Neural cell (in vitro differentiated cells): ENCODE measurements around the gene CD47. TPM values are rescaled to one million over a fixed set of nuclear protein-coding genes. Genes with fewer than 3 reads are reported as not detected.
A peak's percentile ranks its signal among the peaks of the same experiment; 100 is the strongest.

Experiments
- H2AFZ ChIP-seq: fragments of 200-600, 300-800 bp; sonication (generic), shearing (Covaris generic); 2 replicates; pipeline ENCODE4 v1.6.0; 2014; ENCODE audit warnings: low read depth, mild to moderate bottlenecking, antibody characterized with exemption, low read length, moderate library complexity
- H3F3A ChIP-seq: fragments of 200-600 bp; shearing (Covaris generic); 2 replicates; pipeline ENCODE4 v1.6.1; 2016; ENCODE audit warnings: mild to moderate bottlenecking, moderate library complexity, mixed read lengths, antibody characterized with exemption, low read length; ENCODE audit not compliant: insufficient read depth, poor library complexity, severe bottlenecking
- H3K27ac ChIP-seq: fragments of 200-600, 300-800 bp; sonication (generic), shearing (Covaris generic); 2 replicates; pipeline ENCODE4 v1.5.1; 2014; ENCODE audit warnings: mild to moderate bottlenecking, low read length, moderate library complexity
- H3K27me3 ChIP-seq: fragments of 300-800, 200-600 bp; sonication (generic), shearing (Covaris generic); 2 replicates; pipeline ENCODE4 v1.6.0; 2014; ENCODE audit warnings: mild to moderate bottlenecking, low read depth, low read length, moderate library complexity; ENCODE audit not compliant: insufficient read depth
- H3K36me3 ChIP-seq: fragments of 300-800, 200-600 bp; sonication (generic), shearing (Covaris generic); 2 replicates; pipeline ENCODE4 v1.5.1; 2014; ENCODE audit warnings: mild to moderate bottlenecking, antibody characterized with exemption, low read length, moderate library complexity; ENCODE audit not compliant: insufficient read depth
- H3K4me2 ChIP-seq: fragments of 300-800, 200-600 bp; sonication (generic), shearing (Covaris generic); 2 replicates; pipeline ENCODE4 v1.6.0; 2014; ENCODE audit warnings: mild to moderate bottlenecking, low read length
- H3K4me3 ChIP-seq: fragments of 300-800, 200-600 bp; sonication (generic), shearing (Covaris generic); 2 replicates; pipeline ENCODE4 v1.5.1; 2014; ENCODE audit warnings: mild to moderate bottlenecking, low read length, moderate library complexity
- H3K79me2 ChIP-seq: fragments of 200-600 bp; shearing (Covaris generic); replicated peaks from 2 replicates; pipeline ENCODE4 v1.6.0; 2014; ENCODE audit warnings: mild to moderate bottlenecking, low read length, moderate library complexity; ENCODE audit not compliant: insufficient read depth
- H3K9ac ChIP-seq: fragments of 300-800, 200-600 bp; sonication (generic), shearing (Covaris generic); 2 replicates; pipeline ENCODE4 v1.6.1; 2016; ENCODE audit warnings: mild to moderate bottlenecking, low read length, mixed read lengths
- H3K9me2 ChIP-seq: fragments of 200-600 bp; shearing (Covaris generic); 2 replicates; pipeline ENCODE4 v1.6.1; 2016; ENCODE audit warnings: mild to moderate bottlenecking, low read length, mixed read lengths; ENCODE audit not compliant: insufficient read depth
- H3K9me3 ChIP-seq: fragments of 200-600, 300-800 bp; sonication (generic), shearing (Covaris generic); 2 replicates; pipeline ENCODE4 v1.6.1; 2016; ENCODE audit warnings: mild to moderate bottlenecking, mixed run types, low read length, moderate library complexity, mixed read lengths
- H4K20me1 ChIP-seq: fragments of 200-600 bp; shearing (Covaris generic); 2 replicates; pipeline ENCODE4 v1.6.1; 2016; ENCODE audit warnings: mild to moderate bottlenecking, mixed run types; ENCODE audit not compliant: insufficient read depth
- CTCF ChIP-seq: fragments of 450-650 bp; IDR thresholded peaks from 2 replicates; pipeline ENCODE4 v1.5.1; 2014; ENCODE audit warnings: antibody characterized with exemption, mild to moderate bottlenecking, moderate library complexity; ENCODE audit not compliant: poor library complexity, severe bottlenecking
- EP300 ChIP-seq: fragments of 450-650 bp; conservative IDR thresholded peaks from 2 replicates; pipeline ENCODE4 v1.6.1; 2014; ENCODE audit warnings: antibody characterized with exemption, mild to moderate bottlenecking, moderate library complexity; ENCODE audit not compliant: poor library complexity, severe bottlenecking
- EZH2 ChIP-seq: fragments of 200-600, 300-800 bp; shearing (Covaris generic), sonication (generic); IDR thresholded peaks from 2 replicates; pipeline ENCODE4 v1.6.1; 2014; ENCODE audit warnings: antibody characterized with exemption, low read length, borderline replicate concordance, mild to moderate bottlenecking; ENCODE audit not compliant: insufficient read depth, poor library complexity, severe bottlenecking
- MXI1 ChIP-seq: fragments of 450-650 bp; conservative IDR thresholded peaks from 2 replicates; pipeline ENCODE4 v1.6.1; 2014; ENCODE audit warnings: antibody characterized with exemption, mild to moderate bottlenecking; ENCODE audit not compliant: poor library complexity, severe bottlenecking
- POLR2AphosphoS5 ChIP-seq: IDR thresholded peaks from 2 replicates; pipeline ENCODE4 v1.6.1; 2012
- RAD21 ChIP-seq: fragments of 450-650 bp; conservative IDR thresholded peaks from 2 replicates; pipeline ENCODE4 v1.6.1; 2014; ENCODE audit warnings: antibody characterized with exemption, mild to moderate bottlenecking, moderate library complexity
- REST ChIP-seq: IDR thresholded peaks from 2 replicates; pipeline ENCODE4 v1.6.1; 2012; ENCODE audit warnings: borderline replicate concordance
- SMC3 ChIP-seq: fragments of 450-650 bp; conservative IDR thresholded peaks from 2 replicates; pipeline ENCODE4 v1.6.1; 2014; ENCODE audit warnings: antibody characterized with exemption, mild to moderate bottlenecking, moderate library complexity; ENCODE audit not compliant: poor library complexity
- TAF1 ChIP-seq: IDR thresholded peaks from 2 replicates; pipeline ENCODE4 v1.6.1; 2012; ENCODE audit warnings: low read depth
- polyA plus RNA-seq: library from polyadenylated mRNA; depleted of rRNA; stranded (reverse); fragments of >200 nt; gene quantifications from 2 replicates; pipeline ENCODE4 v1.2.3, GENCODE V29; 2014

Gene CD47
- polyA plus RNA-seq, 1 donor from 2014 or later = 128 TPM

GRCh38 chr3:108133858-108134554 is 43.2 kb upstream of the CD47 start:
- Histone ChIP-seq H3K79me2 (no peaks in the 10 kb centered on the region), H3K27ac (peak overlapping the region; percentile 7), H3K9ac (no peak overlapping the region), H3K4me2 (no peak overlapping the region), H3K9me3 (no peaks in the 10 kb centered on the region), H3K36me3 (no peaks in the 10 kb centered on the region), H4K20me1 (no peaks in the 10 kb centered on the region), H2AFZ (no peak overlapping the region), H3K4me3 (no peak overlapping the region), H3K27me3 (no peaks in the 10 kb centered on the region), H3K9me2 (no peaks in the 10 kb centered on the region), H3F3A (no peaks in the 10 kb centered on the region)
- TF ChIP-seq REST (no peak), TAF1 (no peak), SMC3 (no peak), CTCF (no peak), EP300 (no peak), EZH2 (no peak), POLR2AphosphoS5 (no peak), RAD21 (no peak), MXI1 (no peak)

- Histone ChIP-seq H3K79me2 (no peaks in the 10 kb centered on the region), H3K9me3 (no peaks in the 10 kb centered on the region), H3F3A (no peaks in the 10 kb centered on the region), H3K4me2 (no peak overlapping the region), H4K20me1 (no peaks in the 10 kb centered on the region), H3K27ac (peak overlapping the region; percentile 7), H2AFZ (no peak overlapping the region), H3K9me2 (no peaks in the 10 kb centered on the region), H3K4me3 (no peak overlapping the region), H3K36me3 (no peaks in the 10 kb centered on the region), H3K27me3 (no peaks in the 10 kb centered on the region), H3K9ac (no peak overlapping the region)
- TF ChIP-seq CTCF = no peak
- no peak for TF ChIP-seq TAF1
- no peak for TF ChIP-seq EZH2
- no peak for TF ChIP-seq EP300
- no peak for TF ChIP-seq REST
- no peak for TF ChIP-seq SMC3
- TF ChIP-seq POLR2AphosphoS5 = no peak
- no peak for TF ChIP-seq RAD21
- TF ChIP-seq MXI1 = no peak
Observed at GRCh38 chr3:108133048-108133369, 42.2 kb upstream of the CD47 start.
